GM18526 (cell line): Measurements from ENCODE around the gene SIGLEC15.

Experiments used
- POLR2A ChIP-seq: IDR thresholded peaks from 3 replicates; pipeline ENCODE4 v1.6.1; 2011; ENCODE audit not compliant: insufficient read length; ENCODE audit errors: extremely low read depth

The SIGLEC15 gene

DNA sequence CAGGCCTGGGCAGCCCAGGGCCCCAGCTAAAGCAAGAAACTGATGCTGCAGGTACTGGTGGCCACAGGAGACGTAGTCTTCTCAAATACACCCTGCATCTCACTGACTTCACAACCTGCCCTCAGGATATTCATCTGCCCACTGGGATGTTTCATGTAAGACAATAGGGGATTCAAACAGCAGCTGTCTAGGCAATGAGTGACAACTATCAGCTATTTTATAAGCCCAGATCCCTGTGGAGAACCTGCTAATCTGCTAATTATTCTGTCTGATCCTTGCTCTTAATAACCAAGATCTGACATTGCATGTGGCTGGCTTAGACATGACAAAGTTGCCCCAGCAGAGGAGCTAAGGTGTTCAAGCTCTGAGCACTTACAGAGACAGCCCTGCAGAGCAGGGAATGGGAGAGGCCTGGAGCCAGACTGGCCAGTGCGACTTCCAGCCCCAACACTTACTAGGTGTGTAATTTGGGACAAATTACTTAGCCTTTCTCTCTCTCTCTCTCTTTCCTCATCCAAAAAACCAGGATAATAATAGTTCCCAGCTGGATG, 28.6 kb downstream of the SIGLEC15 start:
- no peak for TF ChIP-seq POLR2A

- TF ChIP-seq POLR2A: no peak
Observed at GRCh38 chr18:45856531-45856930, 31.1 kb downstream of the SIGLEC15 start.

DNA sequence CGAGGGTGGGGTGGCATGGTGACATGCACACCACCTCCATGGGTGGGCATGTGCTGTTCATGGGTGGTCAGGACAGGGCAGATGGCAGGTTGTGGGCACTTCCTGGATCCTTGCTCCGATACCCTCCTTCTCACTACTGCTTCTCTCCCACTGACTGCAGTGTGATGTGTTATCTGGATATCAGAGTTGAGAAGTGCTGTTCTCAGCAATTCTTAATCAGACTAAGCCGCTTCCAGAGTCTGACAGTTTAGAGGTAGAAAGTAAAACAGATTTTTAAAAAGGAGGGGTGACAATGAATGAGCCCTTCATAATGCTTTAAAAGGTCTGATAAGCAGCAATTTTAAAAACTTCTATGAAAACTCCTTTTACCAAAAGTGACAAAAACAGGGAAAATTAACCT, 33.9 kb downstream of the SIGLEC15 start:
- no peak for TF ChIP-seq POLR2A

GRCh38 chr18:45860492-45860891, 35.0 kb downstream of the SIGLEC15 start:
- no peak for TF ChIP-seq POLR2A

DNA sequence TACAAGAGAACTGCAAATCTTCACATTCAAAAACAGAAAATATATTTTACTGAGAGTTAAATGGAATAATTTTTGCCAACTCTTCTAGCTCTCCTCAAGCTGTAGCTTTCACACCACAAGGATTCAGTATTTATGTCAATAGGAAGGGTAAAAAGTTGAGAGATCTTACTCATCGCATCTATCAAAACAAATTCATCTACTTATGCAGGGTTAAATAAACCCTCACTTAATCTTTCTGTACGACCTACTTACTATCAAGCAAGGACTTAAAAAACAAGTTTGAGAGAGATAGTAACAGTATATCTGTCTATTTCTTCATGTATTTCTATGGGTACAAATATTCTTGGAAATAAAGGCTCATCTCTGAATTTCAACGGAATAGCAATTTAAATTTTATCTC, 35.5 kb downstream of the SIGLEC15 start:
- TF ChIP-seq POLR2A: no peak

DNA sequence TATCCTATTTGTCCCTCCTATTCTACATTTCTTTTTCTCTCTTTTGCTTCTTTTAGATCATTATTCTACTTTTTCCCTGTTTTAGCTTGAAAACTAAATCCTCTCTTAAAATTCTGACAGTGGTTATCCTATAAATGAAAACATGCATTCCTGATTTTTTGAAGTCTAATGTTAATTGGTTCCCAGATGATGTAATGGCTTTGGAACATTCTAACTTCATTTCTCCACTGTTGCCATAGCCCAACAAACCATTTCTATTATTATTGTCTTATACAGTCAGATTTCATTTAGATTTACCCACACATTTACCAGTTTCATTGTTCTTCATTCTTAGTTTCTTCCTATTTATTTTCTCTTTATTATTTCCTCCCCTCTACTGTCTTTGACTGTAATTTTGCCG, 36.5 kb downstream of the SIGLEC15 start:
- no peak for TF ChIP-seq POLR2A

GRCh38 chr18:45863469-45863868, 38.0 kb downstream of the SIGLEC15 start:
- no peak for TF ChIP-seq POLR2A

DNA sequence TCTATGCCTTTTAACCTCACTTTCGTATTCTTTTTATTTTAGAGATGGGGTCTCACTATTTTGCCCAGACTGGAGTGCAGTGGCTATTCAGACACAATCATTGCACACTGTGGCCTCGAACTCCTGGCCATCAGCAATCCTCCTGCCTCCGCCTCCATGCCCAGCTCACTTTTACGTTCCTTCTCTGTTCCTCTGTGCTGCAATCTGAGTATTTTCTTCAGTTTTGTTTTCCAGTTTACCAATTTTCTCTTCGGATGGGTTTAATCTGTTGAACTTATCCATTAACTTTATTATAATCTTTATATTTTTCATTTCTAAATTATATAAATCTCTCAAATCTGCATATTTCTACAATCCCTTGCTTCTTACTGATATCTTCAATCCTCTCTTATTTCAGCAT, 38.6 kb downstream of the SIGLEC15 start:
- no peak for TF ChIP-seq POLR2A

DNA sequence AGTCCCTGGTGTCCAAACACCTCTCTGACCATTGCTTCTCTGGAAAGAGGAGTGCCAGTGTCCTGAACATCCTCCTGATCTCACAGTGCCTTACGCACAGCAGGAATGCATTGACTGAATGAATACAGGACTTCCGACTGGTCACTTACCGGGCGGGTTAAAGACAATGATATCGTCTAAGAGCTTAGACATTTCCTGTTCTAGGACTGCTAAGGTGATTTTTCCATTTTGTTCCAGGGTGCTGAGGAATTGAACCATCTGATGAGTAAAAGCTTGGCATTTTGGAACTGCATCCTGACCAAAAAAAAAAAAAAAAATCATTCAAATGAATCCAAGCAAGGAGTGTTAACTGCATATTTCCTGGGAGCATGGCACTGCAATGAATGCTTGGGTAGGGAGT, 40.0 kb downstream of the SIGLEC15 start:
- TF ChIP-seq POLR2A: no peak

DNA sequence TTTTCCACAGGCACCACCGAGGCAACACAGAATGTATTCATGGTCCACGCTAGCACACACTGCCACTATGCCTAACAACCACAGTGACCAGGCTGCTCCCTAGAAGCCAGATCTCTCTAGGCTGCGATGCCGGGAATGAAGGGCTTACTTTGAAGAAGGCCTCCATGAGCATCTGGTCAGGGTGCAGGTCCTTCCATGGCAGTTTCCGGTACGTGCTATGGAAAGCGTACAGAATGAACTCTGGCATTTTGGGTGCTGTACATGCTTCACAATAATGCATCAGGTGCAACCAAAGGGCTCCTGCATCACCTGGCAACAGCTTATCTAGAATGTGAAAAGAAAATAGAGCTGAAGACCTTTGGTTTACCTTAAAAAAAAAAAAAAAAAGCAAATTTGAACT, 44.9 kb downstream of the SIGLEC15 start:
- TF ChIP-seq POLR2A: no peak

GRCh38 chr18:45871431-45872084, 46.1 kb downstream of the SIGLEC15 start:
- no peak for TF ChIP-seq POLR2A

- no peak for TF ChIP-seq POLR2A
Observed at GRCh38 chr18:45874491-45875184, 49.2 kb downstream of the SIGLEC15 start.

GRCh38 chr18:45876161-45876560, 50.7 kb downstream of the SIGLEC15 start:
- no peak for TF ChIP-seq POLR2A

DNA sequence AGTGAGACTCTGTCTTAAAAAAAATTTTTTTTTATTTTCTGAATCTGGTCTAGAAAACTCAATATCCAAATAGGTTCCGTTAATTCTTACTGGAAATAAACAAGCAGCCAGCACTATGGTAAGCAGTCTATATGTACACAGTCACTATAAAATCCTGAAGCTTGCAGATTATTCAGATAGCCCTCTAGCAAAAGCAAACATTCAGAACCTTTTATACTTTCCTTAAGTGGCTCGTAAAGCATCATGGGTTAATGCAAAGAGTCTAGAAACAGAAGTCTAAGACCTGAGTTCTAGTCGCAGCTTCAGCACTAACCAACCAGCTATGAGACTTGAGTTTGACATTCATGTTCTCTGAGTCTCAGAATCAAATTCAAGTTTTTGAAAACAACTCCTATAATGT, 51.9 kb downstream of the SIGLEC15 start:
- TF ChIP-seq POLR2A: no peak

DNA sequence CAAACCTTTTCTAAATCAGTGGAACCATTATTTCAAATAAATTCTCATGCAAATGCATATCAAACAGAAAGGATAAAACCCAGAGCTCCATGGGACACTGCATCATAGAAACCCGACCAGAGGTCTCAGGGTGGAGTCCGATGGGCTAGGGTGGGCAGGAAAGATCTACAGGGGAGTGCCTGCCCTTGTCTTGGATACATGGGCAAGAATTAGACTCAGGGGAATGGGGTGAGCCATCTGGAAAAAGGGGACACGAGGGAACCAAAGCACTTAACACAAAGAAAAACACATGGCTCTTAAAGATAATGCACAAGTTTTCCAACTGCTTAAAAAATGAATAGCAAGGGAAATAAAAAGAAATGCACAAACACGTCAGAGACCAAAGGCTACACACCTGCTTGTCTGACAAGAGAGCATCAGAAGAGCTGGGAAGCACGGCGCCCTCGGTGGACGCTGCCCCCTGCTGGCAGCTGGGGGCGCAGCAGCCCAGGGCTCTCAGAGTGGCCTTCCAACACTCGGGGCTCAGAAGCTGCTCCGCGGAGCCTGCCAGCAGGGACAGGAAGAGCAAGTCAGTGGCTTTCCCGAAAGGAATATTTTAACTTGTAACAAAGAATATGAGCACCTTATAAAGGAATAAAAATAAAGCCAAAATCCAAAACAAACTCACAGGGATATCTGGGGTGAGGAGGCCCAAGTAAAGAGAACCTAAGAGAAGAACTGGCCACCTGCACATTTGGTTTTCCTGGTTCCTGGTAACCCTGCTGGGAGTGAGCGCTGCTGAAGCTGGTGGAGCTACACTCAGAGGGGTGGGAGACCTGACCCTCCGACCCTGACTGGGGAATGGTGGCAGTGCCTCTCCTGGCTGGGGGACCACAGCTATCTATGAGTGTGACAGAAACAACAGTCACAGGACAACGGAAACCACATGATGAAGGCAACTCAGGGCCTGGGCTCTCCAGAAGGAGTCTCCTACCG, 54.5 kb downstream of the SIGLEC15 start:
- TF ChIP-seq POLR2A: no peak
